T-helper 1 cell treated with Interleukin-12 subunit alpha and Interleukin-12 subunit beta and Interleukin-4 antibody, amounts not matched to agents 30 ng/mL and 1 ng/mL, for 36 hours (primary cell): ENCODE data around the gene RTL3. TPM values are rescaled to one million over a fixed set of nuclear protein-coding genes. Genes with fewer than 3 reads are reported as not detected.
"Not testable (repeated sequence)": the region's sequence is repeated elsewhere in the genome, so short reads cannot be mapped to it uniquely, and the experiment has no call there.

ENCODE experiments used
- intact Hi-C: fragments of 100-400 bp; cut with micrococcal nuclease; formaldehyde crosslinking; loops from one replicate; pipeline ENCODE4 v1.15.1; 2024
- total RNA-seq: library from RNA; stranded (reverse); gene quantifications from 2 replicates; pipeline ENCODE4 v1.2.3, GENCODE V29; 2022

Gene RTL3
- not detected in 2 replicates for total RNA-seq

- intact Hi-C loops = loop anchor here (10.0 kb wide), 2 partner anchors 486 to 554 kb away; partner anchors contain the start of genes GPR174 and PGK1
These were observed at the start of gene RTL3 for GRCh38 chrX:78658845-78659744. Gene RTL3, minus strand, starts transcription at chrX:78659328. Its CDS starts 908 bp downstream, at chrX:78658420.

- intact Hi-C loops = loop anchor here (5.0 kb wide), 2 partner anchors 152 to 373 kb away; no protein-coding TSS in a partner anchor
These were observed 49.7 kb upstream of the RTL3 start for GRCh38 chrX:78708816-78709215.

- intact Hi-C loops = loop anchor here (5.0 kb wide), 2 partner anchors 151 to 374 kb away; no protein-coding TSS in a partner anchor
These were observed 49.1 kb upstream of the RTL3 start for GRCh38 chrX:78708262-78708661.

GRCh38 chrX:78706071-78706470 lies 46.9 kb upstream of the RTL3 start:
- intact Hi-C loops = loop anchor here (5.0 kb wide), 2 partner anchors 149 to 376 kb away; no protein-coding TSS in a partner anchor

- intact Hi-C loops = no loop called here
These were observed 34.4 kb upstream of the RTL3 start for GRCh38 chrX:78693536-78693935.

GRCh38 chrX:78693012-78693411 lies 33.9 kb upstream of the RTL3 start:
- intact Hi-C loops = no loop called here

GRCh38 chrX:78687586-78687985 lies 28.5 kb upstream of the RTL3 start:
- intact Hi-C loops = no loop called here

- intact Hi-C loops = no loop called here
These were observed 14.1 kb upstream of the RTL3 start for GRCh38 chrX:78673246-78673645.

- intact Hi-C loops = no loop called here
These were observed 6.2 kb upstream of the RTL3 start for GRCh38 chrX:78665342-78665741.

- intact Hi-C loops = no loop called here
These were observed 2.7 kb upstream of the RTL3 start for GRCh38 chrX:78661836-78662235.

GRCh38 chrX:78659955-78660354 lies 827 bp upstream of the RTL3 start:
- intact Hi-C loops = loop anchor here (10.0 kb wide), 2 partner anchors 485 to 555 kb away; partner anchors contain the start of genes GPR174 and PGK1

GRCh38 chrX:78658414-78658813 lies 714 bp downstream of the RTL3 start:
- intact Hi-C loops = loop anchor here (10.0 kb wide), 2 partner anchors 486 to 554 kb away; partner anchors contain the start of genes GPR174 and PGK1

- intact Hi-C loops = loop anchor here (10.0 kb wide), 2 partner anchors 489 to 551 kb away; partner anchors contain the start of genes GPR174 and PGK1
These were observed 3.5 kb downstream of the RTL3 start for GRCh38 chrX:78655642-78656041.

GRCh38 chrX:78653118-78653822 lies 5.9 kb downstream of the RTL3 start:
- intact Hi-C loops = loop anchor here (5.0 to 10.0 kb wide), 9 partner anchors 136 to 604 kb away; partner anchors contain the start of genes GPR174, P2RY10, PGK1 and TAF9B

- intact Hi-C loops = loop anchor here (5.0 to 10.0 kb wide), 9 partner anchors 134 to 606 kb away; partner anchors contain the start of genes GPR174, P2RY10, PGK1 and TAF9B
These were observed 8.2 kb downstream of the RTL3 start for GRCh38 chrX:78650906-78651437.

- intact Hi-C loops = no loop called here
These were observed 15.3 kb downstream of the RTL3 start for GRCh38 chrX:78643874-78644273.

- intact Hi-C loops = no loop called here
These were observed 16.0 kb downstream of the RTL3 start for GRCh38 chrX:78643096-78643495.

GRCh38 chrX:78636096-78636495 lies 23.0 kb downstream of the RTL3 start:
- intact Hi-C loops = not testable (repeated sequence)

- intact Hi-C loops = no loop called here
These were observed 33.9 kb downstream of the RTL3 start for GRCh38 chrX:78624962-78625909.

GRCh38 chrX:78624426-78624825 lies 34.7 kb downstream of the RTL3 start:
- intact Hi-C loops = no loop called here
